T-helper 1 cell treated with Interleukin-12 subunit alpha and Interleukin-12 subunit beta and Interleukin-4 antibody, amounts not matched to agents 30 ng/mL and 1 ng/mL, for 36 hours (primary cell): Measurements from ENCODE around the gene XPR1. TPM values are rescaled to one million over a fixed set of nuclear protein-coding genes. Genes with fewer than 3 reads are reported as not detected.
"Not testable (repeated sequence)": the region's sequence is repeated elsewhere in the genome, so short reads cannot be mapped to it uniquely, and the experiment has no call there.

Experiments
- intact Hi-C: fragments of 100-400 bp; cut with micrococcal nuclease; formaldehyde crosslinking; loops from one replicate; pipeline ENCODE4 v1.15.1; 2024
- total RNA-seq: library from RNA; stranded (reverse); gene quantifications from 2 replicates; pipeline ENCODE4 v1.2.3, GENCODE V29; 2022

XPR1 gene
- total RNA-seq, 1 donor from 2014 or later = 24.2 TPM

DNA sequence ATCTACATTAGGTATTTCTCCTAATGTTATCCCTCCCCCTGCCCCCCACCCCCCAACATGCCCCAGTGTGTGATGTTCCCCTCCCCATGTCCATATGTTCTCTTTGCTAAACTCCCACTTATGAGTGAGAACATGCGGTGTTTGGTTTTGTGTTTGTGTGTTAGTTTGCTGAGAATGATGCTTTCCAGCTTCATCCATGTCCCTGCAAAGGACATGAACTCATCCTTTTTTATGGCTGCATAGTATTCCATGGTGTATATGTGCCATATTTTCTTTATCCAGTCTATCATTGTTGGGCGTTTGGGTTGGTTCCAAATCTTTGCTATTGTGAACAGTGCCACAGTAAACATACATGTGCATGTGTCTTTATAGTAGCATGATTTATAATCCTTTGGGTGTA is 199.7 kb downstream of the XPR1 start:
- intact Hi-C loops = not testable (repeated sequence)

DNA sequence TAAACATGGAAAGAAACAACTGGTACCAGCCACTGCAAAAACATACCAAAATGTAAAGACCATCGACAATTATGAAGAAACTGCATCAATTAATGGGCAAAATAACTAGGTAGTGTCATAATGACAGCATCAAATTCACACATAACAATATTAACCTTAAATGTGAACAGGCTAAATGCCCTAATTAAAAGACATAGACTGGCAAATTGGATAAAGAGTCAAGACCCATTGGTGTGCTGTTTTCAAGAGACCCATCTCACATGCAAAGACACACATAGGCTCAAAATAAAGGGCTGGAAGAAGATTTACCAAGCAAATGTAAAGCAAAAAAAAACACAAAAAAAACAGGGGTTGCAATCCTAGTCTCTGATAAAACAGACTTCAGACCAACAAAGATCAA is 201.4 kb downstream of the XPR1 start:
- intact Hi-C loops = not testable (repeated sequence)

DNA sequence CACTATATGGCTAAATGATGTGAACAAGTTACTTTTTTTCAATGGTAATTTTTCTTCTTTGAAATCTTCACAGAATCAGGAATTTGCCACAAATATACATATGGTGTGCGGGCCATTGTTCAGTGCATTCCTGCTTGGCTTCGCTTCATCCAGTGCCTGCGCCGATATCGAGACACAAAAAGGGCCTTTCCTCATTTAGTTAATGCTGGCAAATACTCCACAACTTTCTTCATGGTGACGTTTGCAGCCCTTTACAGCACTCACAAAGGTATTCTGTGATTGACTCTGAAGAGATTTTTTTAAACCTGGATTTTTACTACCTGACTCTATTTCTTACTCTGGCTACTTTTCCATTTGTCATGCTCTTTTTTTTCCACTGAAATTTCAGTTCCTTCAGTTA is 204.6 kb downstream of the XPR1 start:
- intact Hi-C loops = no loop called here

DNA sequence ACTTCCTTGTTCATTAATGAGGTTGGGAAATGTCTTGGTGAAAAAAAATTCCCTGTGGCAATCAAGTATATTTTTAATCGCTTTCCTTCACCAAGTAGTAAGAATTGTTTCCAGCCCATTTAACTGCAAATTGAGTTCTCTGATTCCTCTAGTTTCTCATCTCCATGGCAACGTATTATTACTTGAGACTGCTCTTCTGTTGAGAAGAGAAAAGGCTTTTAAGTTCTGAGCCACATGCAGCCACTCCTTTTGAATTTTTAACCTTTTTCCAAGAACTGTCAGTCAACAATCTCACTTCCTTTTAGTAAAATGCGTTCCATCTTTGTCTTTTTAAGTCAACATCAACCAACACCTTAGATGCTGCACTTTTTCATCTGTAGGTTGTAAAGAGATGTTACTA is 205.2 kb downstream of the XPR1 start:
- intact Hi-C loops = no loop called here

DNA sequence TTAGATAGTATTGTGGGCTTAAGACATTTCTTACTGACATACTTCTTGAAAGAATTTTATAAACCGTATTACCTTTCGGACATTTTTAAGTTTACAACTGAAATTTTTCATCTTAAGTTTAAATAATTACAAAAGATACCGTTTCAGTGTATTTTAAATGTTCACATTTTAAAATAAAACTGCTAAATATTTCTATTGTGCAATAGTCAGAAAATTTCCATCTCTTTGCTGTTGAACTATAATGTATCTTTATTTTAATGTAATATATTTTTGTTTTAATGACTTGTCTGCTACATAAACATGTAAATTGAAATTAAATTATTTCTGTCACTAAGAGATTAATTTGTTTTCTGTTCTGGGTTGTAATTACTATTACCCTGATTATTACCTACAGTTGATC is 206.7 kb downstream of the XPR1 start:
- intact Hi-C loops = no loop called here

DNA sequence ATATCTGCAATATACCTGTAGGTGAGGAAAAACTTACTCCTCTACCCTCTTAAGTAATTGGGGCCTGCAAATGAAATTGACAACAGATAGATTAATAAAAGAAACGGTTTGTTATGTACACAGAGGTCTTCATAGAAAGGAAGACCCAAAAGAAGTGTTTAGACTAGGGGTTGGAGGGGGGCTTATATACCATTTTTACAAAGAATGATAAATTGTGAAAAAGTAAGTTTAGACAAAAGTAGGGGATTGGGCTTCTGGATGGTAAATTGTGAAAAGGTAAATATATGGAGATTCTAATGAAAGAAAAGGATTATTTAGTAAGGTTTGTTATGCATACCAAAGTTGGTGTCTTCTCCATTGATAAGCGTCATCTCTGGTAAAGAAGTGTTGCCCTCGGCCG is 207.7 kb downstream of the XPR1 start:
- intact Hi-C loops = no loop called here

DNA sequence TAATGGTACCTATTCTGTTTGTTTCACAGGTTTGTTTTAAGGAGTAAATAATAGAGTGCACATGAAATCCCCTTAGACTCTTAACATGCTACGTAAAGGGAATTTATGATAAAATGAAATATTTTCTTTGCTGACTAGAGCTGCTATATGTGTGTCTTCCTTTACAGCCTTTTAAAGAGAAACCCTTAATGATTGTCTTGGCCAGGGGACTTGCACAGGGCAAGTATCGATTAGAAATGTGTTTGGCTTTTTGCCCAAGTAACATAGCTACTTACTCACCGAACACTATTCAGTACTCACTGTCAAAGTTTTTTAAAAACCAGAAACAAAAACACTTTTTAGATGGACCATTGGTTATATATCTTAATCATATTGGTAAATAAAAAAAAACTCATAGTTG is 209.6 kb downstream of the XPR1 start:
- intact Hi-C loops = no loop called here

DNA sequence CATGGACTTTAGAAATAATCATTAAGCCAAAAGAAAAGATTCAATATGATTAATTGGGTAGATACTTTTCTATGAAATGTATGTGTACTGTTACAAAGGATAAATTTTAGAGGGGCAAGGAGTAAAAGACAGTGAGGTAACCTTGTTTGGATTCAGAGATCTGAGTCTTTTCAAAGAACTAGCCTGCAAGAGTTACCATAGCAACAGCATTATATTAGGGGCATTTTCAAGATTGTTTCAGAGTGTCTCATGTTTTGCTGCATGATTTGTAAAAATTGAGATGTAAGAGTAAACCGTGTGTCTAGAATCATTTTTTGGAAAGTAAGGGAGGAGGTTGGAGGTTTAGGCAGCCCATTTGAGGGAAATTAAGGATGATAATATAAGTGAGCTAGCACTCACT is 210.2 kb downstream of the XPR1 start:
- intact Hi-C loops = no loop called here

DNA sequence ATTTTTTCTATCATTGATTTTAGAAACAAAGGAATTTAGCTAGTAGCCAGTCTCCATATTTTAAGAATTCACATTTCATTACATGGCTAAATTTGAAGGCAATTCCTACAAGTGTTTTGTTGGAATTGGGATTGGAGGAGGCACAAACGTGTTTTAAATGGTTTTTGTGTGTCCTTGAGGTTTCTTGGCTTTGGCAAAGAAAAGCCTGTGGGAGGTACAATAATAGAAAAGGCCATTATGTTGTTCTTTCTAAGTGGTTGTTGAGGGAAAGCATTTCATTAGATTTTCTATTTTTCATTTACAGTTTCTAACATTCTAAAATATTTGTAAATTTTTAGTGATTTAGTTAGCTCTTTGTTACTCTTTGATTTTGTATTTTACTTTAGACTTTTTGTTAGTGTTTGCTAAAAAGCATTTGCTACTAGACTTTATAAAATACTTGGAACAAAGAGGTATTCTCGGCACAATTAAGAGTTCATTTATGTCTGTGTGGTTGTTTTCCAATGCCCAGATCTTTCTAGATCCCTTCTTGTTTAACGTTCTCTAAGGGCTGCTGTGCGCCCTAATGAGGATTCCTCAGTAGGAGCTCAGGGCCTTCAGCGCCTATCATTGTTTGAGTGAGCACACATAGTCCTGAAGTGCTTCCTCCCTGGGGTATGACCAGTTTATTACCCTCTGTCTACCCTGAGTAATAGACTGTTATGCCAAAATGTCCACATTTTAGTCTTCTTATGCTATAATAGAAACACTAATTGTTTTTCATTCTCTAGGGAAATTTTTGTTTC is 210.9 kb downstream of the XPR1 start:
- intact Hi-C loops = no loop called here

DNA sequence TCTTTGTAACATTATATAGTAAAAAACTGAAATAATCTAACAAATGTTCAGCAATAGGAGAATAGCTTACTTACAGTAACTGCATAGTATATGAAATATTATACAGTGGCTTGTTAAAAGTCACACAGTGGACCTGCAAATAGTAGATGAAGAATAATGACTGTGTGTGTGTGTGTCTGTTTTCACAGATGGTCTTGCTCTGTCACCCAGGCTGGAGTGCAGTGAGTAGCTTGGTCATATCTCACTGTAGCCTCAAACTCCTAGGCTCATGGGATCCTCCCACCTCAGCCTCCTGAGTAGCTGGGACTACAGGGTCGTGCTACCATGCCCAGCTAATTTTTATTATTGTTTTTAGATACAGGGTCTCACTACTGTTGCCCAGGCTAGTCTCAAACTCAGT is 213.5 kb downstream of the XPR1 start:
- intact Hi-C loops = no loop called here

DNA sequence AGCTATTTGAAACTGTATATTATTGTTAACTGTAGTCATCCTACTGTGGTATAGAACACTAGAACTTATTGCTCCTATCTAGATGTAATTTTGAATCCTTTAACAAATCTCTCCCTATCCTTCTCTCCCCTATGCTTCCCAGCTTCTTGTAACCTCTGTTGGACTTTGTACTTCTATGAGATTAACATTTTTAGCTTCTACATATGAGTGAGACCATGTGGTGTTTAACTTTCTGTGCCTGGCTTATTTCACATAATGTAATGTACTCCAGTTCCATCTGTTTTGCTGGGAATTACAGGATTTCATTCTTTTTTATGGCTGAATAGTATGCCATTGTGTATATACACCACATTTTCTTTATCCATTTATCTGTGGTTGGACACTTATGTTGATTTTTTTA is 216.4 kb downstream of the XPR1 start:
- intact Hi-C loops = no loop called here

DNA sequence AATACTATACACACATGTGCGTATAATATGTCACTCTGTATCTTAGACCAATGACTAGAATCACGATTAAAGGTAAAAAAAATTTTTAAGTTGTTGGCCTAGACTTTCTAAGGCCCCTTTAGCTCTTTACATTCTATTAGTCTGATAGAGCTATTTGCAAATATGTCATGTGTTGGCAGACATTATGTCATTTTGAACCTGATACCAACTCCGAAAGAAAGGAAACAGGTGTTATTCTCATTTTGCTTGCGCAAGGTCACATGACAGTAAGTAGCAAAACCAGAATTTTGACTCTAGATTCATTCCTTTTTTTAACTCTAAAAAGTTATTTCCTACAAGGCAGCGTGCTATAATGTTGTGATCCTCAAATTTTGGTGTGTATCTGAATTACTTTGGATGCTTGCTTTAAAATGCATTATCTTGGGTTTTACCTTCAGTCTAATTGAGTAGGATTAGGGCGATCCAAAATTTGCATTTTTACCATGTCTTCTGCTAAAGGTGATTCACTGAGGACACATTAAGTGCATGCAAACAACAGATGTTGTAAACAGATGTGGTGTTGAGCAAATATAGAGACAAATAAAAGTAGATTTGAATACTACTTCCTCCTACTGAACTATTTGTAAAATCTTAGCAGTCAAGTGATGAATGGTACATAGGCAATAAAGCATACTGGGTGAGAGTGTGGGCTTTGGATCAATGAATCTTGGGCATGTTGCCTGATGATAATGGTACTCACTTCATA is 217.4 kb downstream of the XPR1 start:
- intact Hi-C loops = no loop called here

DNA sequence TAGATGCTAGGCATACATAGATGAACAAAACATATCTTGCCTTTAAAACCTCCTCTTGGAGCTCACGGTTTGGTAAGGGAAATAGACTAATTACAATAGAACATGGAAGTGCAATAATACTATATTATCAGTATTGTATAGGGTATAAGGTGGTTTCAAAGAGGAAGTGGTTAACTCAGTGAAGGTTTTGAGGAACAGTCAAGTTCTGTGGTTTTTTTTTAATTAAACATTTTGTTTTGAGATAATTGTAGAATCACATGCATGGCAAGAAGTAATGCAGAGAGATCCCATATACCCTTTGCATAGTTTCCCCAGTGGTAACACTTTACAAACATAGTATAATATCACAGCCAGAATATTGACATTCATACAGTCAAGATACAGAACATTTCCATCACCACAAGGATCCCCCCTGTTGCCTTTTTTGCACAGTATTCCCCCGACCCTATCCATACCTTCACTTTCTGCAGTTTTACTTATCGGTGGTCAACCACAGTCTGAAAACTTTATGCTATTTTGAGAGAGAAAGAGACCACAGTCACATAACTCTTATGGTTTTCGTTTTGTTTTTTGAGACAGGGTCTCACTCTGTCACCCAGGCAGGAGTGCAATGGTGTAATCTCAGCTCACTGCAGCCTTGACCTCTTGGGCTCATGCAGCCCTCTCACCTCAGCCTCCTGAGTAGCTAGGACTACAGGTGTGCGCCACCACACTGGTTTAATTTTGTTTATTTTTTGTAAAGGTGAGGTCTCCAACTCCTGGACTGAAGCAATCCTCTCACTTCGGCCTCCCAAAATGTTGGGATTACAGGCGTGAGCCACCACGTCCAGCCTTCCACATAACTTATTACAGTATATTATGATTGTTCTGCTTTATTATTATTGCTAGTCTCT is 220.4 kb downstream of the XPR1 start:
- intact Hi-C loops = no loop called here

DNA sequence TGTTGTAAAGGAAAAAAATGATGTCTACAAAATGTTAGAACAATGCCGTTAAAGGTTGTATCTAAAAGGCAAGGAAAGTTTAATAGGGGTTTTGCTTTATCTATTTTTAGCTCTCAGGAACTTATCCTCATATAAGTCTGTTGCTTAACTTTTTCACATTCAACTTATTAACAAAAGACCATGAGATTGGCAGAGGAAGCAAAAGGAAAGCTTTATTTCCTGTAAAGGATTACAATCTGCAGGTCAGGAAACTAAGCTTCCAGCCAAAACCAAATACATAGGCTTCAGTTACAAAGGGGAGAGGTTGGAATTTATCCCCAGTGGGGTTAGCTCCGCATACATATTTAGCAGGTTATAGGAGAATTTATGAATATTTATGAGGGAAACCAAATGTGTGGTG is 222.2 kb downstream of the XPR1 start:
- intact Hi-C loops = no loop called here

DNA sequence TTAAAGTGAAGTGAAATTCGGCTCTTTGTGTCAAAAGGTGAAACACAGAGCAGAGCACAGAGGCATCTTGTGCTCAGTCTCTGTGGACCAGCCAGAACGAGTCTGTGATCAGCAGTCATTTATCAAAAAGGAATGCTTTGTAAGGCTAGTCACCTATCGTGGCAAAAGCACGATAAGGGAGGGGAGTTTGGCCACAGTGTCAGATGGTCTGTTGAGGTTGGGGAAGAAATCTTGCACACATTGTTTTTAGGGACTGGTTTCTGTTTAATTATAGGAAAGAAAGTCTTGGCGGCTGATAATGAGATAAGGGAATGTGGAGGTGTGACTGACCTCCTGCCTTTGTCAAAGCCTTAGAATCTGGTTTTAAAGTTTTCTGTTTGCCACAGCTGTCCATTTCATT is 222.6 kb downstream of the XPR1 start:
- intact Hi-C loops = no loop called here

DNA sequence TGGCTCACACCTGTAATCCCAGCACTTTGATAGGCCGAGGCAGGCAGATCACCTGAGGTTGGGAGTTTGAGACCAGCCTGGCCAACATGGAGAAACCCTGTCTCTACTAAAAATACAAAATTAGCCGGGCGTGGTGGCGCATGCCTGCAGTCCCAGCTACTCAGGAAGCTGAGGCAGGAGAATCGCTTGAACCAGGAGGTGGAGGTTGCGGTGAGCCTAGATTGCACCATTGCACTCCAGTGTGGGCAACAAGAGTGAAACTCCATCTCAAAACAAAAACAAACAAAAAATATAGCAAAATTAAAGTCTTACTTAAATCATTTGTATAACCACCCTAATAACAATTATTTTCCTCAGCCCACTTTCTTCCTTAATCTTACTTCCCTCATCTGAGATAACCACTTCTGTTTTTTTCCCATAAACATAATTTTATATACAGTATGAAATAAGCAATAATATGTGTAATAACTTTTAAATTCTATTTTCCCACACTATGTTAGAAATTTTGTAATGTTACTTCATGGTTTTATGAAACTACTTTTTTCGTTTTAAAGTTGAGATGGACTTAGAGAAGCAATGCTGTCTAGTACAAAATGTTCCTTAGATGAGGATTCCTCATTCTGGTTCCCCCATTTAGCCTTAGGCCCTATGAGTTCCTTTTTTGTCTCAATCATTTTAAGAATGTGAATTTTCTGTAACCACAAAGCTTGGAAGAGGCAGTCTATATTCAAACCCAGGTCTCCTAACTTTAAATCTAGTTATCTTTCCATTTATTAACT is 226.3 kb downstream of the XPR1 start:
- intact Hi-C loops = not testable (repeated sequence)

DNA sequence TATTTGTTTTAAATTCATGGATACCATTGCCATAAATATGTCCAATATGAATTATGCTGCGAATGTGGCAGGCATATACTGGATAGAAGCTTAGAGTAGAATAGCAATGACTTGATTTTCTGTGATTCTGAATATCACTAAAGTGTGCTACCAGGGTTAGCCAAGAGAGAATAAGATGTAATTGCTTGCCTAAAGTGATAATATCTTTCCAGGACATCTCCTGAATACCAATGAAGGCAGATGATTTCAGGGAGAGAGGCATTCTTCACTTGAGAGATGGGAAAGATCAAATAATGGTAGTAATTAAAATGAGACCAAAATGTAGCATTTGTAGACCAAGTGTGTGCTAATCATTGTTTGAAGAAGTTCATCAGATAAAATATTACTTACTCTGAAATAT is 227.5 kb downstream of the XPR1 start:
- intact Hi-C loops = no loop called here

DNA sequence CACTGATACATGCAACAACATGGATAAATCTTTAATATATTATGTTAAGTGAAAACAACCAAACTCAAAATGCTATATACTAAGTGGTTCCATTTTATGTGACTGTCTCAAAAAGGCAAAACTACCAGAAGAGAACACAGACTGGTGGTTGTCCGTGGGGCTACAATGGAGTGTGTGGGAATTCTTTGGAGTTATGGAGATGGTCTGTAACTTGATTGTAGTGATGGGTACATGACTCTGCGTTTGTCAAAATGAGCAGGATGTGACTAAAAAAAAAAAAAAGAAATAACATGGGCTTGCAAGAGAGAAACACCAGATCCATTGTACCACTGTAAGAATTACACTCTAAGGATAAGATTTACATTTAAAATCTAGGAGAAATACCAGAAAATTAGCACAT is 228.7 kb downstream of the XPR1 start:
- intact Hi-C loops = loop anchor here (1.0 to 5.0 kb wide), 5 partner anchors 83 to 344 kb away; partner anchors contain the start of gene XPR1

DNA sequence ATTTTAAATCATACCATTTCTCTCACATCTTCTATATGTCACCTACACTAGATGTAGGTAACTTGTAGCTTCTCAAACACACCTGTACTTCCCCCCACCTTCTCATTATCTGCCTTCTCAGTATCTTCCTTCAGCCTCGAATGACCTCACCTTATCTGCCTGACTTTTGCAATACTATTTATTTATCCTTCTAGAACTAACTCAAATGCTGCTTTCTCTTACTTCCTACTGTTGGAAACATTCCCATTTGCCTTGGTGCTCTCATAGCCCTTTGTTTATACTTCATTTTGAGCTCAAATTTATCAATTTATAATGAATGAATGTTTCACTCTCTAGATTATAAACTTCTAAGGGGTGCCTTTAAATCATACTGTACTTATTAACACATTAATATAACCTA is 230.5 kb downstream of the XPR1 start:
- intact Hi-C loops = loop anchor here (5.0 kb wide), 3 partner anchors 85 to 305 kb away; partner anchors contain the start of gene XPR1

DNA sequence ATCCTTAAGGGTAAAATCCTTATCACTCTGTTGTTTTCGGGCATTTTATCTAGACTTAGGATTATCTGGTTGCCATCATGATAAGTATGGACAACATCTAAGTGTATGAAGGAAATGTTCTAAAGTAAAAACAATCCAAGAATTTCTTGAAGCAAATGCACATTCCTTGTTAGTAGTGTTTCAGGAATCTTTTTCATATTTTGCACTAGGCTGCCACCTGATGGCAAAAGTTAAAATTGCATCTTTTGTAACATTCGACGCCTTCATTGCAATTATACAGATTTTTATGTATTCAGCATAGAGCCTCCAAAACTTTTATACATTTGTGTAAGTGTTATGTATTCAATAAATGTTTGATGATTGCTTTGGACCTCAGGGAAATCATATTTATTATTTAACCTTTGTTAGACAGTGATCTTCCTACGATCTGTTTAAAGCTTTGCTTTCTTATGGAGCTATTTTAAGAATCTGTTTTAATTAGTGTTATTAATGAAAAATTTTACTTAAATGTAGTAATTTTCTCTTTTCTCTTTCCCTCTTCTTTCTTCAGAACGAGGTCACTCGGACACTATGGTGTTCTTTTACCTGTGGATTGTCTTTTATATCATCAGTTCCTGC is 231.4 kb downstream of the XPR1 start:
- intact Hi-C loops = loop anchor here (5.0 kb wide), 3 partner anchors 86 to 304 kb away; partner anchors contain the start of gene XPR1
